ENCODE results near the gene ASXL1.
A peak's percentile ranks its signal among the peaks of the same experiment; 100 is the strongest.

DNA sequence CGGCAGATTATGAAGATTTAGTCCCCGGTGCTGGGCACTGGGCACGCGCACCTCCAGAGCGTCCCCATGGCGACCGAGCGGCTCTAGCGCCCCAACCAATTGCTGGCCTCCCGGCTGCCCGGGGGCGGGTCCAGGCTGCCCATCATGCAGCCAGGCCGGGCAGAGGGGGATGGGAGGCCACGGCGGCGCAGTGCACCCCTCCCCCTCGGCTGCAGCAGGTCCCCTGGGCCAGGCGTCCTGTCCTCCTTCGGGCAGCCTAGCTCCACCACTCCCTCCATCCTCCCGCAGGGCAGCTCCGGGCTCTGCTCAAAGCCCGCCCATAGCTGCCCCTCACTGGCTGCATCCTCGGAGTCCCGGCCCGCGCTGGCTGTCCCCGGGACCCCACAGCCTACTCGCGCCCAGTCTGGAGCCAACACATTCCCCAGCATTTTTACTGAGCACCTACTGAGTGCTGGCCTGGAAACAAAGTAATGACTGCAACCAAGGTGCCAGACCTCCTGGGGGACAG lies 99.4 kb downstream of the ASXL1 start:
- TF ChIP-seq POLR2AphosphoS5 (IDR thresholded peaks at IDR 0.05; ENCODE audit: low read depth, low read length) = 0 out of 2 replicates have a peak, but pooled peaks have one; percentile 24
- TF ChIP-seq REST (IDR thresholded peaks at IDR 0.05; ENCODE audit: insufficient read depth in 1 of 2, low read depth in 2 of 2, low read length in 2 of 2) = no peak
- no peak for TF ChIP-seq TAF1 (IDR thresholded peaks at IDR 0.05; ENCODE audit: borderline replicate concordance, insufficient read depth, low read length)
- TF ChIP-seq SIN3A (IDR thresholded peaks at IDR 0.05; ENCODE audit: borderline replicate concordance, insufficient read depth, low read length) = no peak
- no peak for TF ChIP-seq FOXP2 (optimal IDR thresholded peaks at IDR 0.05; ENCODE audit: borderline replicate concordance, extremely low read depth, extremely low read length, insufficient read depth)

All from PFSK-1 (cell line).